H9 (cell line): ENCODE results near the gene ACER3. TPM values are rescaled to one million over a fixed set of nuclear protein-coding genes. Genes with fewer than 3 reads are reported as not detected.
A peak's percentile ranks its signal among the peaks of the same experiment; 100 is the strongest.

Source experiments
- DNase-seq: peaks from one replicate; pipeline ENCODE4 v3.0.0-alpha.2; 2017
- H2AFZ ChIP-seq: one replicate; pipeline ENCODE4 v1.6.1; 2013; ENCODE audit warnings: mild to moderate bottlenecking, low read length, control low read depth, moderate library complexity
- H2AK5ac ChIP-seq: 2 replicates; pipeline ENCODE4 v1.6.1; 2013; ENCODE audit warnings: low read length, control low read depth, mixed read lengths; ENCODE audit not compliant: insufficient read length
- H2BK120ac ChIP-seq: one replicate; pipeline ENCODE4 v1.6.1; 2013; ENCODE audit warnings: low read depth, mild to moderate bottlenecking, low read length, control low read depth, inconsistent platforms; ENCODE audit not compliant: poor library complexity, severe bottlenecking
- H2BK12ac ChIP-seq: 2 replicates; pipeline ENCODE4 v1.6.1; 2013; ENCODE audit warnings: low read length, control low read depth, mixed read lengths, low read depth; ENCODE audit not compliant: insufficient read length
- H2BK15ac ChIP-seq: 2 replicates; pipeline ENCODE4 v1.6.1; 2013; ENCODE audit warnings: low read depth, low read length, control low read depth
- H2BK20ac ChIP-seq: one replicate; pipeline ENCODE4 v1.6.1; 2013; ENCODE audit warnings: low read depth, mild to moderate bottlenecking, low read length, control low read depth, inconsistent platforms; ENCODE audit not compliant: poor library complexity, severe bottlenecking
- H2BK5ac ChIP-seq: 2 replicates; pipeline ENCODE4 v1.6.1; 2013; ENCODE audit warnings: low read length, control low read depth, mixed read lengths; ENCODE audit not compliant: insufficient read length
- H3K14ac ChIP-seq: 2 replicates; pipeline ENCODE4 v1.6.1; 2013; ENCODE audit warnings: low read length, control low read depth; ENCODE audit not compliant: insufficient read depth
- H3K18ac ChIP-seq: 2 replicates; pipeline ENCODE4 v1.6.1; 2013; ENCODE audit warnings: low read depth, mild to moderate bottlenecking, mixed read lengths, low read length, control low read depth; ENCODE audit not compliant: insufficient read length
- H3K23ac ChIP-seq: 2 replicates; pipeline ENCODE4 v1.6.1; 2013; ENCODE audit warnings: low read length, control low read depth, mixed read lengths, low read depth; ENCODE audit not compliant: insufficient read length
- H3K23me2 ChIP-seq: 2 replicates; pipeline ENCODE4 v1.6.1; 2013; ENCODE audit warnings: low read depth, mild to moderate bottlenecking, mixed read lengths, low read length, control low read depth; ENCODE audit not compliant: insufficient read length, poor library complexity, severe bottlenecking
- H3K27ac ChIP-seq: 2 replicates; pipeline ENCODE4 v1.5.1; 2013; ENCODE audit warnings: low read length, control low read depth, mixed read lengths, low read depth; ENCODE audit not compliant: insufficient read length
- H3K27me3 ChIP-seq: 2 replicates; pipeline ENCODE4 v1.6.1; 2013; ENCODE audit warnings: low read length, control low read depth, inconsistent platforms; ENCODE audit not compliant: insufficient read depth
- H3K4ac ChIP-seq: 2 replicates; pipeline ENCODE4 v1.6.1; 2013; ENCODE audit warnings: low read depth, mild to moderate bottlenecking, control low read depth, inconsistent platforms, low read length, moderate library complexity
- H3K4me1 ChIP-seq: 2 replicates; pipeline ENCODE4 v1.6.1; 2013; ENCODE audit warnings: low read length, control low read depth, inconsistent platforms; ENCODE audit not compliant: insufficient read depth
- H3K4me2 ChIP-seq: 2 replicates; pipeline ENCODE4 v1.6.1; 2013; ENCODE audit warnings: low read length, control low read depth, mixed read lengths; ENCODE audit not compliant: insufficient read length, insufficient read depth
- H3K56ac ChIP-seq: 2 replicates; pipeline ENCODE4 v1.6.1; 2013; ENCODE audit warnings: low read depth, mild to moderate bottlenecking, mixed read lengths, low read length, control low read depth; ENCODE audit not compliant: insufficient read length
- H3K79me1 ChIP-seq: 2 replicates; pipeline ENCODE4 v1.6.1; 2013; ENCODE audit warnings: low read depth, mild to moderate bottlenecking, moderate library complexity, low read length, control low read depth, inconsistent platforms; ENCODE audit not compliant: insufficient read depth, poor library complexity, severe bottlenecking
- H3K79me2 ChIP-seq: 2 replicates; pipeline ENCODE4 v1.6.1; 2013; ENCODE audit warnings: low read length, control low read depth, inconsistent platforms; ENCODE audit not compliant: insufficient read depth
- H3K9ac ChIP-seq: 2 replicates; pipeline ENCODE4 v1.6.1; 2013; ENCODE audit warnings: low read length, control low read depth, mixed read lengths; ENCODE audit not compliant: insufficient read length; ENCODE audit errors: extremely low read depth
- H3K9me3 ChIP-seq: one replicate; pipeline ENCODE4 v1.6.1; 2013; ENCODE audit warnings: low read depth, low read length, inconsistent platforms; ENCODE audit not compliant: control insufficient read depth
- H3T11ph ChIP-seq: one replicate; pipeline ENCODE4 v1.6.1; 2013; ENCODE audit warnings: mild to moderate bottlenecking, low read length, control low read depth, inconsistent platforms
- H4K20me1 ChIP-seq: one replicate; pipeline ENCODE4 v1.6.1; 2013; ENCODE audit not compliant: control insufficient read depth, insufficient read length, insufficient read depth
- H4K5ac ChIP-seq: 2 replicates; pipeline ENCODE4 v1.6.1; 2013; ENCODE audit warnings: low read depth, mild to moderate bottlenecking, mixed read lengths, low read length, control low read depth; ENCODE audit not compliant: insufficient read length
- H4K8ac ChIP-seq: replicated peaks from 2 replicates; pipeline ENCODE4 v1.6.1; 2013; ENCODE audit warnings: low read length, control low read depth, mixed read lengths, low read depth; ENCODE audit not compliant: insufficient read length
- H4K91ac ChIP-seq: 2 replicates; pipeline ENCODE4 v1.6.1; 2013; ENCODE audit warnings: low read depth, mild to moderate bottlenecking, moderate library complexity, mixed read lengths, low read length, control low read depth; ENCODE audit not compliant: insufficient read length
- H3K27ac Mint-ChIP-seq, 3 experiments: 2 replicates in 2 of 3; 3 replicates in 1 of 3; pipeline ENCODE4 v1.8.0; 2020 to 2021; ENCODE audit warnings: mixed read lengths in 3 of 3, mild to moderate bottlenecking in 1 of 3, moderate library complexity in 1 of 3
- H3K27me3 Mint-ChIP-seq: 2 replicates; pipeline ENCODE4 v1.8.0; 2021; ENCODE audit warnings: low read depth, mild to moderate bottlenecking, moderate library complexity, mixed read lengths
- H3K36me3 Mint-ChIP-seq, 3 experiments: 2 replicates in 2 of 3; 3 replicates in 1 of 3; pipeline ENCODE4 v1.8.0; 2020 to 2021; ENCODE audit warnings: low read depth in 3 of 3, mixed read lengths in 3 of 3; ENCODE audit not compliant: insufficient read depth in 1 of 3
- H3K4me1 Mint-ChIP-seq, 2 experiments: 2 replicates each; pipeline ENCODE4 v1.8.0; 2020; ENCODE audit warnings: mixed read lengths in 2 of 2
- H3K4me3 Mint-ChIP-seq, 2 experiments: 2 replicates in 1 of 2; 3 replicates in 1 of 2; pipeline ENCODE4 v1.8.0; 2020 to 2021; ENCODE audit warnings: mild to moderate bottlenecking in 2 of 2, mixed read lengths in 2 of 2, moderate library complexity in 1 of 2
- H3K9me3 Mint-ChIP-seq, 2 experiments: 2 replicates in 1 of 2; 3 replicates in 1 of 2; pipeline ENCODE4 v1.8.0; 2020; ENCODE audit warnings: mild to moderate bottlenecking in 2 of 2, mixed read lengths in 2 of 2, moderate library complexity in 1 of 2
- CTCF ChIP-seq: fragments of 200-600 bp; sonication (generic); conservative IDR thresholded peaks from 3 replicates; pipeline ENCODE4 v1.8.0; 2021; ENCODE audit warnings: antibody characterized with exemption, mild to moderate bottlenecking
- WGBS: extraction: QIAGEN DNeasy Blood & Tissue Kit; methylation state at CpG from one replicate; pipeline ENCODE4 v1.1.7; 2013; ENCODE audit warnings: missing lambda C conversion rate, low lambda C conversion rate, mixed read lengths; ENCODE audit not compliant: insufficient read length; ENCODE audit errors: extremely low coverage; 5-methylcytosine and 5-hydroxymethylcytosine counted together
- total RNA-seq: library from RNA; stranded (reverse); gene quantifications from 2 replicates; pipeline ENCODE4 v1.2.1, GENCODE V29; 2021

ACER3 gene
- total RNA-seq, 1 experiment from 2014 or later: 14.7 TPM

GRCh38 chr11:77074205-77074604 lies 213.5 kb downstream of the ACER3 start:
- no peak overlapping the region for H3K27ac ChIP-seq
- no peak overlapping the region for H3K4ac ChIP-seq
- no peak overlapping the region for H3K23ac ChIP-seq
- no peaks in the 10 kb centered on the region for H3K27me3 Mint-ChIP-seq
- no peaks in the 10 kb centered on the region for H3K79me2 ChIP-seq
- H4K20me1 ChIP-seq: no peaks in the 10 kb centered on the region
- peak overlapping the region in 1 of 3 experiments; percentile 34; a peak in 1 of 7 replicates for H3K27ac Mint-ChIP-seq
- DNase-seq: peak; percentile 21
- H2BK20ac ChIP-seq: no peak overlapping the region
- H3K4me2 ChIP-seq: no peak overlapping the region
- WGBS: no CpG with 5 or more reads among the region's 5 CpGs
- no peak overlapping the region for H3K56ac ChIP-seq
- no peak overlapping the region for H2BK5ac ChIP-seq
- no peak for TF ChIP-seq CTCF
- H4K91ac ChIP-seq: no peak overlapping the region
- no peak overlapping the region for H3K14ac ChIP-seq
- H3T11ph ChIP-seq: no peak overlapping the region
- H3K36me3 Mint-ChIP-seq: peaks cover 0 to 3% (median 0%) of the 10 kb centered on the region in 3 experiments; a peak in 5 of 7 replicates
- H3K79me1 ChIP-seq: no peaks in the 10 kb centered on the region
- peaks cover 5 to 11% of the 10 kb centered on the region in 2 experiments; a peak in 3 of 4 replicates for H3K4me1 Mint-ChIP-seq
- H4K5ac ChIP-seq: no peak overlapping the region
- no peak overlapping the region for H2BK15ac ChIP-seq
- H2BK120ac ChIP-seq: no peak overlapping the region
- peak overlapping the region in 1 of 2 experiments; percentile 35; a peak in 1 of 5 replicates for H3K4me3 Mint-ChIP-seq
- no peak overlapping the region for H2BK12ac ChIP-seq
- no peak overlapping the region for H4K8ac ChIP-seq
- H3K9ac ChIP-seq: no peak overlapping the region
- no peak overlapping the region for H2AK5ac ChIP-seq
- no peaks in the 10 kb centered on the region for H3K9me3 ChIP-seq
- H2AFZ ChIP-seq: no peak overlapping the region
- no peaks in the 10 kb centered on the region for H3K4me1 ChIP-seq
- H3K18ac ChIP-seq: no peak overlapping the region
- no peaks in the 10 kb centered on the region for H3K27me3 ChIP-seq
- no peaks in the 10 kb centered on the region for H3K23me2 ChIP-seq
- peaks cover 3 to 6% of the 10 kb centered on the region in 2 experiments; a peak in 4 of 5 replicates for H3K9me3 Mint-ChIP-seq
